H7 (cell line): ENCODE measurements around the gene GOLT1A. TPM values are rescaled to one million over a fixed set of nuclear protein-coding genes. Genes with fewer than 3 reads are reported as not detected.

Experiments used
- DNase-seq: peaks from one replicate; pipeline ENCODE4 v3.0.0; 2012
- H3K27me3 ChIP-seq: 2 replicates; pipeline ENCODE4 v1.6.0; 2011; ENCODE audit warnings: mild to moderate bottlenecking, low read length; ENCODE audit not compliant: control insufficient read depth, insufficient read depth
- H3K36me3 ChIP-seq: replicated peaks from 2 replicates; pipeline ENCODE4 v1.5.1; 2011; ENCODE audit warnings: low read length; ENCODE audit not compliant: control insufficient read depth, insufficient read depth
- H3K4me3 ChIP-seq: 2 replicates; pipeline ENCODE4 v1.5.1; 2011; ENCODE audit warnings: low read depth, mild to moderate bottlenecking, control low read depth, low read length, moderate library complexity; ENCODE audit not compliant: insufficient read depth
- total RNA-seq: library from RNA; depleted of rRNA; stranded (reverse); fragments of >200 nt; shearing (Covaris generic); gene quantifications from 2 replicates; pipeline ENCODE4 v1.2.3, GENCODE V29; 2014

The GOLT1A gene
- total RNA-seq, 1 experiment from 2014 or later = 0.76 TPM

- DNase-seq = peak; percentile 66
- Histone ChIP-seq H3K27me3 (peaks cover 8% of the 10 kb centered on the region; the same call in 1 of the 2 replicates), H3K4me3 (no peak within 1 kb of the TSS), H3K36me3 (no peaks in the 10 kb centered on the region)
Measured at GRCh38 chr1:204196068-204196795, 17.6 kb downstream of the GOLT1A start, which contains the start of gene KISS1. TSS of gene KISS1 (minus strand) at chr1:204196491. CDS start at chr1:204192876, 3,615 bp downstream.

GRCh38 chr1:204194771-204195170 is 19.0 kb downstream of the GOLT1A start:
- H3K4me3 ChIP-seq = no peak overlapping the region
- H3K36me3 ChIP-seq = no peaks in the 10 kb centered on the region
- DNase-seq = no peak
- peaks cover 18% of the 10 kb centered on the region for H3K27me3 ChIP-seq

- DNase-seq = no peak
- Histone ChIP-seq H3K36me3 (no peaks in the 10 kb centered on the region), H3K27me3 (peaks cover 25% of the 10 kb centered on the region), H3K4me3 (no peak overlapping the region)
Measured at GRCh38 chr1:204194080-204194479, 19.7 kb downstream of the GOLT1A start.

- Histone ChIP-seq H3K4me3 (no peak overlapping the region), H3K36me3 (no peaks in the 10 kb centered on the region), H3K27me3 (peaks cover 34% of the 10 kb centered on the region)
- no peak for DNase-seq
Measured at GRCh38 chr1:204192589-204193352, 21.0 kb downstream of the GOLT1A start.

- no peak overlapping the region for H3K4me3 ChIP-seq
- peaks cover 39% of the 10 kb centered on the region for H3K27me3 ChIP-seq
- DNase-seq = no peak
- H3K36me3 ChIP-seq = no peaks in the 10 kb centered on the region
Measured at GRCh38 chr1:204192046-204192445, 21.7 kb downstream of the GOLT1A start.

- H3K27me3 ChIP-seq = peaks cover 39% of the 10 kb centered on the region
Measured at GRCh38 chr1:204191456-204191855, 22.3 kb downstream of the GOLT1A start.

DNA sequence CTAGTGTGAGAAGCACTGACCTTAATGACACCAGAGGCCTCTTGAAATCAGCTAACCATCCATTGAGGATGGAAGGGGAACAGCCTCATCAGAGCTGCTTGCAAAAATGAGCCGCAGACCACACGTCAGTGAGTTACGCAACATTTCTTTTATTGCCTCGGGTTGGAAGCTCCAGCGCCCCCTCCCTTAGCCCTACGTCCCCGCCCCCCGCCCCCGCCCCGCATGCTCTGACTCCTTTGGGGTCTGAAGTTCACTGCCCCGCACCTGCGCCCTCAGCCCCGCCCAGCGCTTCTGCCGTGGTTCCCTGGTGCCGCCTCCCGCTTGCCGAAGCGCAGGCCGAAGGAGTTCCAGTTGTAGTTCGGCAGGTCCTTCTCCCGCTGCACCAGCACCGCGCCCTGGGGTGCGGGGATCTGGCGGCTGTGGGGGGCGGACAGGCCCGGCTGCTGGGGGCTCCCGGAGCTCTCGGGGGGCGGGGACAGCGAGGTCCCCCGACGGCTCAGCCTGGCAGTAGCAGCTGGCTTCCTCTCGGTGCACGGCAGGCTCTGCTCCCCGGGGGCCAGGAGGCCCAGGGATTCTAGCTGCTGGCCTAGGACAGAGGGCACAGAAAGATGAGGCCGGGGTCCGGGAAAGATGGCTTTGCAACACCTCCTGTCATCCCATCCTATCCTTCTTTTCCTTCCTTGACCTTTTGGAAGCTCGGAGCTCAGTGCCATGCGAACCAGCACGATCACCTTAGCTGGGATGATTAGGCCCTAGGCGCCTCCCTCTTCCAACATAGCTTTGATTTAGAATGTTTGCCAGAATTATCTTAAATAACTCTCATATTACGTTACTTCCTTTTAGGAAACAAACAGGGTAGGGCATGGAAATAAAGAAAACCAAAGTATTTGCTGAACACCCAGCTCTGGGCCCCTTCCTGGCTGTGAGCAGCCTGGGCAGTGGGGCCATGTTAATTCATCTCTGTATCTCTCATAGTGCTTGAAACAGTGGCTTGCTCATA is 23.3 kb downstream of the GOLT1A start:
- Histone ChIP-seq H3K36me3 (no peaks in the 10 kb centered on the region), H3K4me3 (peak overlapping the region; percentile 29), H3K27me3 (peaks cover 41% of the 10 kb centered on the region)
- DNase-seq = peak; percentile 95

More at GRCh38 chr1:204191456-204191855, 22.3 kb downstream of the GOLT1A start:
- no peak overlapping the region for H3K4me3 ChIP-seq
- no peaks in the 10 kb centered on the region for H3K36me3 ChIP-seq
- no peak for DNase-seq

GRCh38 chr1:204188959-204189639 is 24.7 kb downstream of the GOLT1A start:
- DNase-seq = no peak
- Histone ChIP-seq H3K4me3 (no peak overlapping the region), H3K36me3 (no peaks in the 10 kb centered on the region), H3K27me3 (peaks cover 41% of the 10 kb centered on the region)

GRCh38 chr1:204186597-204186996 is 27.2 kb downstream of the GOLT1A start:
- DNase-seq = no peak
- H3K4me3 ChIP-seq = no peak overlapping the region
- no peaks in the 10 kb centered on the region for H3K36me3 ChIP-seq
- peaks cover 36% of the 10 kb centered on the region for H3K27me3 ChIP-seq

GRCh38 chr1:204181116-204181515 is 32.7 kb downstream of the GOLT1A start:
- Histone ChIP-seq H3K36me3 (no peaks in the 10 kb centered on the region), H3K4me3 (no peak overlapping the region), H3K27me3 (peaks cover 4% of the 10 kb centered on the region; the same call in 1 of the 2 replicates)
- no peak for DNase-seq

- no peak overlapping the region for H3K4me3 ChIP-seq
- DNase-seq = no peak
- H3K27me3 ChIP-seq = peaks cover 4% of the 10 kb centered on the region; the same call in 1 of the 2 replicates
- no peaks in the 10 kb centered on the region for H3K36me3 ChIP-seq
Measured at GRCh38 chr1:204180133-204180532, 33.7 kb downstream of the GOLT1A start.

DNA sequence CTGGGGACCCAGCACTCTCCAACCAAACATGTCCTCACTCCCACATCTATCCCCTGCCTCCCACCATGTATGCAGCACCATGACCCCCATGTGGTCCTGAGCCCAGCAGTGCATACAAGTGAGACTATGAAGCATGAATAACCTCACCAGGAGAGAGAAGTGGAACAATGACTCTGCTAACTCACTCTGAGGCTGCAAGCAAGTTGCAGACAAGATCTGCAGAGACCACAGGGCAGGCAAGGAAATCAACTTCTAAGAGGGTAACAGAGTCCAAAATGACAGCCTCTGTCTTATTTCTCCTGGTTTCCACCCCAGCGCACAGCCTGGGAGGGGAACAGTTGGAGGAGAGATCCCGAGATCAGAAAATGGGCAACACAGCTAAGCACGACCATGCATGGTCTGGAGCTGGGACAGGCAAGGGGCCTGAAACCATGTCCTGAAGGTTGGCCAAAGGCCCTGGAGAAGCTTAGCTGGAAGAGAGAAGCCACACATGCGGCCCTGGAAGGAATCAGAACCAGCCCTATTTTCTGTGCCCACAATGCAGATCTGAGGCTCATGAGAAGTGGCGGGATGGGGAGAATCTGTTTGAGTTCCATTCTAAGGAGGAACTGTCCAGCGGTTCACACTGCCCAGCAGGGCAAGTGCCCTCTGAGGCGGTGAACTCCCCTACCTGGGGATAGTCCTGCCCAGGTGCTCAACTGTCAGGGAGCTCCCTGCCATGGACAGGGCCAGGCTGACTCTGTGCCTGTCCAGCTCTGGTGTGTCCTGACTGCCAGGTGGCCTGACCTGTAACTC is 35.1 kb downstream of the GOLT1A start:
- DNase-seq = no peak
- H3K4me3 ChIP-seq = no peak overlapping the region
- peaks cover 4% of the 10 kb centered on the region; the same call in 1 of the 2 replicates for H3K27me3 ChIP-seq
- H3K36me3 ChIP-seq = no peaks in the 10 kb centered on the region

- Histone ChIP-seq H3K36me3 (no peaks in the 10 kb centered on the region), H3K27me3 (peaks cover 4% of the 10 kb centered on the region; the same call in 1 of the 2 replicates), H3K4me3 (no peak overlapping the region)
- DNase-seq = no peak
Measured at GRCh38 chr1:204177133-204177532, 36.7 kb downstream of the GOLT1A start.
